GF-D8 (cell line): Measurements from ENCODE around the gene AK4.

ENCODE experiments used
- DNase-seq: peaks from one replicate; lab custom pipeline; 2025; lab: John Stamatoyannopoulos, UW

Gene AK4

GRCh38 chr1:65176591-65176990 is 28.6 kb downstream of the AK4 start:
- DNase-seq = no peak

- no peak for DNase-seq
These were observed 29.5 kb downstream of the AK4 start for GRCh38 chr1:65177457-65177856.

- DNase-seq = no peak
These were observed 30.2 kb downstream of the AK4 start for GRCh38 chr1:65178235-65178634.

- DNase-seq = no peak
These were observed 31.1 kb downstream of the AK4 start for GRCh38 chr1:65179148-65179547.

GRCh38 chr1:65180977-65181376 is 33.0 kb downstream of the AK4 start:
- no peak for DNase-seq

GRCh38 chr1:65182658-65183268 is 34.8 kb downstream of the AK4 start:
- no peak for DNase-seq

- DNase-seq = no peak
These were observed 41.6 kb downstream of the AK4 start for GRCh38 chr1:65189576-65190115.

GRCh38 chr1:65190229-65190628 is 42.2 kb downstream of the AK4 start:
- DNase-seq = no peak

GRCh38 chr1:65193129-65193695 is 45.2 kb downstream of the AK4 start:
- DNase-seq = no peak

GRCh38 chr1:65195495-65196417 is 47.8 kb downstream of the AK4 start:
- DNase-seq = no peak

- DNase-seq = no peak
These were observed 48.9 kb downstream of the AK4 start for GRCh38 chr1:65196926-65197325.

GRCh38 chr1:65197636-65198035 is 49.6 kb downstream of the AK4 start:
- DNase-seq = no peak

GRCh38 chr1:65198096-65198495 is 50.1 kb downstream of the AK4 start:
- no peak for DNase-seq

- no peak for DNase-seq
These were observed 52.4 kb downstream of the AK4 start for GRCh38 chr1:65200411-65200810.

- no peak for DNase-seq
These were observed 58.8 kb downstream of the AK4 start for GRCh38 chr1:65206836-65207235.

- DNase-seq = peak; percentile 27
These were observed 59.3 kb downstream of the AK4 start for GRCh38 chr1:65207317-65207716.

GRCh38 chr1:65208563-65208973 is 60.6 kb downstream of the AK4 start:
- DNase-seq = no peak

GRCh38 chr1:65209005-65209885 is 61.2 kb downstream of the AK4 start:
- peak; percentile 12 for DNase-seq

GRCh38 chr1:65210325-65210724 is 62.3 kb downstream of the AK4 start:
- DNase-seq = no peak

GRCh38 chr1:65211331-65211730 is 63.3 kb downstream of the AK4 start:
- no peak for DNase-seq

- no peak for DNase-seq
These were observed 65.4 kb downstream of the AK4 start for GRCh38 chr1:65213271-65214023.
